ENCODE measurements around the gene PAGE2B.

Gene PAGE2B

GRCh38 chrX:55099162-55099561 lies 24.3 kb downstream of the PAGE2B start:
- H3K9ac ChIP-seq (ENCODE audit: low read length), result no peak overlapping the region
- H3F3A ChIP-seq (ENCODE audit: insufficient read depth), result no peaks in the 10 kb centered on the region
- H3K27ac ChIP-seq (ENCODE audit: low read depth, low read length), result no peak overlapping the region
- H3K79me2 ChIP-seq (ENCODE audit: insufficient read depth, low read length), result no peaks in the 10 kb centered on the region
- H3K27me3 ChIP-seq (ENCODE audit: low read length), result no peaks in the 10 kb centered on the region
- no peaks in the 10 kb centered on the region for H3K9me3 ChIP-seq (ENCODE audit: insufficient read depth, low read length)
- H2AFZ ChIP-seq (ENCODE audit: low read depth, low read length, severe bottlenecking), result no peak overlapping the region
- no peaks in the 10 kb centered on the region for H4K20me1 ChIP-seq (ENCODE audit: low read depth, low read length)
- TF ChIP-seq EZH2phosphoT487 (conservative IDR thresholded peaks at IDR 0.05; ENCODE audit: low read length) (no peak), CTCF (IDR thresholded peaks at IDR 0.05; ENCODE audit: insufficient read depth, low read length, poor library complexity, severe bottlenecking) (no peak)
- H3K4me2 ChIP-seq (ENCODE audit: low read depth, low read length, poor library complexity, severe bottlenecking), result no peak overlapping the region
- no peaks in the 10 kb centered on the region for H3K9me2 ChIP-seq (replicated peaks; ENCODE audit: insufficient read depth, low read length)
- no peak overlapping the region for H3K4me3 ChIP-seq (ENCODE audit: insufficient read depth, low read length, poor library complexity, severe bottlenecking)
- no peaks in the 10 kb centered on the region for H3K36me3 ChIP-seq (ENCODE audit: low read length)

- Histone ChIP-seq H3F3A (ENCODE audit: insufficient read depth) (no peaks in the 10 kb centered on the region), H3K27me3 (ENCODE audit: low read length) (no peaks in the 10 kb centered on the region), H2AFZ (ENCODE audit: low read depth, low read length, severe bottlenecking) (no peak overlapping the region), H3K9me2 (replicated peaks; ENCODE audit: insufficient read depth, low read length) (no peaks in the 10 kb centered on the region), H3K36me3 (ENCODE audit: low read length) (no peaks in the 10 kb centered on the region), H3K27ac (ENCODE audit: low read depth, low read length) (no peak overlapping the region), H3K9ac (ENCODE audit: low read length) (no peak overlapping the region), H3K9me3 (ENCODE audit: insufficient read depth, low read length) (no peaks in the 10 kb centered on the region), H3K79me2 (ENCODE audit: insufficient read depth, low read length) (no peaks in the 10 kb centered on the region), H3K4me2 (ENCODE audit: low read depth, low read length, poor library complexity, severe bottlenecking) (no peak overlapping the region), H3K4me3 (ENCODE audit: insufficient read depth, low read length, poor library complexity, severe bottlenecking) (no peak overlapping the region), H4K20me1 (ENCODE audit: low read depth, low read length) (no peaks in the 10 kb centered on the region)
- TF ChIP-seq CTCF (IDR thresholded peaks at IDR 0.05; ENCODE audit: insufficient read depth, low read length, poor library complexity, severe bottlenecking) (no peak), EZH2phosphoT487 (conservative IDR thresholded peaks at IDR 0.05; ENCODE audit: low read length) (no peak)
Measured at GRCh38 chrX:55102754-55103153, 27.9 kb downstream of the PAGE2B start.

GRCh38 chrX:55107262-55107661 lies 32.4 kb downstream of the PAGE2B start:
- no peaks in the 10 kb centered on the region for H3K79me2 ChIP-seq (ENCODE audit: insufficient read depth, low read length)
- no peaks in the 10 kb centered on the region for H3F3A ChIP-seq (ENCODE audit: insufficient read depth)
- no peak overlapping the region for H3K27ac ChIP-seq (ENCODE audit: low read depth, low read length)
- H3K27me3 ChIP-seq (ENCODE audit: low read length), result no peaks in the 10 kb centered on the region
- no peak for TF ChIP-seq CTCF (IDR thresholded peaks at IDR 0.05; ENCODE audit: insufficient read depth, low read length, poor library complexity, severe bottlenecking)
- no peak for TF ChIP-seq EZH2phosphoT487 (conservative IDR thresholded peaks at IDR 0.05; ENCODE audit: low read length)
- H3K9me3 ChIP-seq (ENCODE audit: insufficient read depth, low read length), result no peaks in the 10 kb centered on the region
- H3K9ac ChIP-seq (ENCODE audit: low read length), result no peak overlapping the region
- no peak overlapping the region for H3K4me2 ChIP-seq (ENCODE audit: low read depth, low read length, poor library complexity, severe bottlenecking)
- no peak overlapping the region for H3K4me3 ChIP-seq (ENCODE audit: insufficient read depth, low read length, poor library complexity, severe bottlenecking)
- no peaks in the 10 kb centered on the region for H3K36me3 ChIP-seq (ENCODE audit: low read length)
- no peaks in the 10 kb centered on the region for H3K9me2 ChIP-seq (replicated peaks; ENCODE audit: insufficient read depth, low read length)
- no peaks in the 10 kb centered on the region for H4K20me1 ChIP-seq (ENCODE audit: low read depth, low read length)
- no peak overlapping the region for H2AFZ ChIP-seq (ENCODE audit: low read depth, low read length, severe bottlenecking)

Data from SU-DHL-6 (cell line).